H1 (cell line): ENCODE results near the gene CCDC38.

Source experiments
- CREB1 ChIP-seq: IDR thresholded peaks from 2 replicates; pipeline ENCODE4 v1.6.1; 2012; ENCODE audit warnings: inconsistent platforms
- EP300 ChIP-seq, 2 experiments: IDR thresholded peaks; 1 replicate in 1 of 2; 2 replicates in 1 of 2; pipeline ENCODE4 v1.6.1; 2011 to 2012; ENCODE audit warnings: low read depth in 2 of 2, low read length in 2 of 2, mild to moderate bottlenecking in 2 of 2, borderline replicate concordance in 1 of 2, inconsistent platforms in 1 of 2, moderate library complexity in 1 of 2
- EZH2 ChIP-seq: fragments of 200-600 bp; sonication (generic); IDR thresholded peaks from 2 replicates; pipeline ENCODE4 v1.7.1; 2012; ENCODE audit warnings: low read depth, mild to moderate bottlenecking, moderate library complexity, low read length, inconsistent platforms; ENCODE audit not compliant: severe bottlenecking
- GABPA ChIP-seq: IDR thresholded peaks from 2 replicates; pipeline ENCODE4 v1.6.1; 2011; ENCODE audit warnings: mild to moderate bottlenecking, low read length, moderate library complexity, borderline replicate concordance; ENCODE audit not compliant: insufficient read depth
- HDAC2 ChIP-seq, 2 experiments: fragments of 300-600 bp in 1 of 2; sonication (generic) in 1 of 2; IDR thresholded peaks; 2 replicates each; pipeline ENCODE4 v1.6.1; 2011 to 2012; ENCODE audit warnings: low read depth in 2 of 2, low read length in 2 of 2, mild to moderate bottlenecking in 2 of 2, moderate library complexity in 2 of 2, borderline replicate concordance in 1 of 2, inconsistent platforms in 1 of 2
- HDAC6 ChIP-seq: IDR thresholded peaks from one replicate; pipeline ENCODE4 v1.7.1; 2012; ENCODE audit warnings: low read depth, mild to moderate bottlenecking, inconsistent platforms, low read length, moderate library complexity
- POLR2A ChIP-seq, 2 experiments: IDR thresholded peaks; 1 replicate in 1 of 2; 2 replicates in 1 of 2; pipeline ENCODE4 v1.6.1; 2011; ENCODE audit warnings: low read depth in 2 of 2, low read length in 2 of 2, mild to moderate bottlenecking in 2 of 2; ENCODE audit errors: control extremely low read depth in 1 of 2
- POLR2AphosphoS5 ChIP-seq: IDR thresholded peaks from 2 replicates; pipeline ENCODE4 v1.6.1; 2011; ENCODE audit warnings: low read depth, low read length
- RBBP5 ChIP-seq: IDR thresholded peaks from 2 replicates; pipeline ENCODE4 v1.7.1; 2012; ENCODE audit warnings: low read depth, mild to moderate bottlenecking, inconsistent platforms, low read length, moderate library complexity, borderline replicate concordance
- RNF2 ChIP-seq: fragments of 200-900, 300-1000 bp; sonication (generic); IDR thresholded peaks from 2 replicates; pipeline ENCODE4 v1.7.1; 2016; ENCODE audit warnings: borderline replicate concordance, low read depth, mild to moderate bottlenecking, antibody characterized with exemption, low read length; ENCODE audit not compliant: poor library complexity, severe bottlenecking; ENCODE audit errors: missing control alignments
- SP2 ChIP-seq: IDR thresholded peaks from 2 replicates; pipeline ENCODE4 v1.6.1; 2012; ENCODE audit warnings: mild to moderate bottlenecking, low read length, inconsistent platforms
- TEAD4 ChIP-seq: IDR thresholded peaks from 2 replicates; pipeline ENCODE4 v1.6.1; 2012; ENCODE audit warnings: low read depth, low read length, inconsistent platforms, mixed read lengths
- TF ChIP-seq, protein P1 (sequence below), 3 experiments: IDR thresholded peaks; 1 replicate in 2 of 3; 2 replicates in 1 of 3; pipeline versions ENCODE4 v1.5.1 to v1.6.1; 2011; ENCODE audit warnings: low read length in 3 of 3, mild to moderate bottlenecking in 3 of 3, inconsistent platforms in 2 of 3, low read depth in 1 of 3, moderate library complexity in 1 of 3; ENCODE audit not compliant: insufficient read depth in 1 of 3; ENCODE audit errors: control extremely low read depth in 1 of 3
- TF ChIP-seq, protein P2 (sequence below): IDR thresholded peaks from 2 replicates; pipeline ENCODE4 v1.6.1; 2011; ENCODE audit warnings: low read depth, mild to moderate bottlenecking, low read length; ENCODE audit not compliant: insufficient read depth

GRCh38 chr12:95962222-95962621, 19.8 kb upstream of the CCDC38 start:
- TF ChIP-seq, protein P1, sequence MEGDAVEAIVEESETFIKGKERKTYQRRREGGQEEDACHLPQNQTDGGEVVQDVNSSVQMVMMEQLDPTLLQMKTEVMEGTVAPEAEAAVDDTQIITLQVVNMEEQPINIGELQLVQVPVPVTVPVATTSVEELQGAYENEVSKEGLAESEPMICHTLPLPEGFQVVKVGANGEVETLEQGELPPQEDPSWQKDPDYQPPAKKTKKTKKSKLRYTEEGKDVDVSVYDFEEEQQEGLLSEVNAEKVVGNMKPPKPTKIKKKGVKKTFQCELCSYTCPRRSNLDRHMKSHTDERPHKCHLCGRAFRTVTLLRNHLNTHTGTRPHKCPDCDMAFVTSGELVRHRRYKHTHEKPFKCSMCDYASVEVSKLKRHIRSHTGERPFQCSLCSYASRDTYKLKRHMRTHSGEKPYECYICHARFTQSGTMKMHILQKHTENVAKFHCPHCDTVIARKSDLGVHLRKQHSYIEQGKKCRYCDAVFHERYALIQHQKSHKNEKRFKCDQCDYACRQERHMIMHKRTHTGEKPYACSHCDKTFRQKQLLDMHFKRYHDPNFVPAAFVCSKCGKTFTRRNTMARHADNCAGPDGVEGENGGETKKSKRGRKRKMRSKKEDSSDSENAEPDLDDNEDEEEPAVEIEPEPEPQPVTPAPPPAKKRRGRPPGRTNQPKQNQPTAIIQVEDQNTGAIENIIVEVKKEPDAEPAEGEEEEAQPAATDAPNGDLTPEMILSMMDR (IDR thresholded peaks at IDR 0.05; ENCODE audit: control extremely low read depth in 1 of 3, insufficient read depth in 1 of 3, low read depth in 1 of 3, low read length in 3 of 3): no peak
- TF ChIP-seq EP300 (IDR thresholded peaks at IDR 0.05; ENCODE audit: borderline replicate concordance in 1 of 2, low read depth in 2 of 2, low read length in 2 of 2): no peak
- no peak for TF ChIP-seq POLR2AphosphoS5
- TF ChIP-seq GABPA: no peak
- TF ChIP-seq, protein P2, sequence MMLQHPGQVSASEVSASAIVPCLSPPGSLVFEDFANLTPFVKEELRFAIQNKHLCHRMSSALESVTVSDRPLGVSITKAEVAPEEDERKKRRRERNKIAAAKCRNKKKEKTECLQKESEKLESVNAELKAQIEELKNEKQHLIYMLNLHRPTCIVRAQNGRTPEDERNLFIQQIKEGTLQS: no peak
- TF ChIP-seq SP2: no peak
- TF ChIP-seq POLR2A (IDR thresholded peaks at IDR 0.05; ENCODE audit: control extremely low read depth in 1 of 2, low read depth in 2 of 2, low read length in 2 of 2): no peak
- TF ChIP-seq EZH2: no peak
- no peak for TF ChIP-seq RNF2
- TF ChIP-seq TEAD4: no peak
- no peak for TF ChIP-seq HDAC6
- no peak for TF ChIP-seq HDAC2 (IDR thresholded peaks at IDR 0.05; ENCODE audit: borderline replicate concordance in 1 of 2, low read depth in 2 of 2, low read length in 2 of 2)
- TF ChIP-seq RBBP5: no peak
- TF ChIP-seq CREB1: no peak
